Stimulated activated CD4-positive, alpha-beta T cell treated with anti-CD3 and anti-CD28 coated beads, Interleukin-1b, Interleukin-23, amount 100 ng/mL, for 24 hours (primary cell): Measurements from ENCODE around the gene GNB3.

Experiments used
- DNase-seq, 4 experiments: peaks; one replicate each; pipeline ENCODE4 v3.0.0-alpha.2; 2020; ENCODE audit warnings: low read depth in 4 of 4, low spot score in 1 of 4

The GNB3 gene

GRCh38 chr12:6836851-6837250, 3.9 kb upstream of the GNB3 start:
- no peak for DNase-seq

DNA sequence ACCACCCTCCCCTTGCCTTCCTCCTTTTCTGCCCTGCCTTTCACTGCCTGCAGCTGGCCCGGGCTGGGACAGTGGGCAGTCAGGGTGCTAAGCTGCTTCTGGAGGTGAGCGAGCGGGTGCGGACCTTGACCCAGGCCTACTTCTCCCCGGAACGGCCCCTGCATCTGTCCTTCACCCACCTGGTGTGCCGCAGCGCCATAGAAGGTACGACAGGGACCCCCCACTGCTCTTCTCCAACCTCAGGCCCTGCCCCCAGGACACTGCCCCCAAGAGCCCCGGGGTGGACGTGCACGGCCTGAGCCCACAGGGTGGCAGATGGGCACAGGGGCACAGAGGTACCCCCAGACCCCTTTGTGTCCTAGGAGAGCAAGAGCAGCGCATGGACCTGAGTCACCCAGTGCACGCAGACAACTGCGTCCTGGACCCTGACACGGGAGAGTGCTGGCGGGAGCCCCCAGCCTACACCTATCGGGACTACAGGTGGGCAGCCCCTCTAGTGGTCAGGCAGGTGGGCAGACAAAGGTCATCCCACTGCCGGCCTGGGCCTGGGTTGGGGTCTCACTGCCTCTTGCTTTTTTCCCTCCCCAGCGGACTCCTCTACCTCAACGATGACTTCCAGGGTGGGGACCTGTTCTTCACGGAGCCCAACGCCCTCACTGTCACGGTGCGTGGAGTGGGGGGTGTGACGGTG, 3.2 kb upstream of the GNB3 start:
- no peak for DNase-seq

GRCh38 chr12:6838854-6839253, 1.9 kb upstream of the GNB3 start:
- DNase-seq = no peak

DNA sequence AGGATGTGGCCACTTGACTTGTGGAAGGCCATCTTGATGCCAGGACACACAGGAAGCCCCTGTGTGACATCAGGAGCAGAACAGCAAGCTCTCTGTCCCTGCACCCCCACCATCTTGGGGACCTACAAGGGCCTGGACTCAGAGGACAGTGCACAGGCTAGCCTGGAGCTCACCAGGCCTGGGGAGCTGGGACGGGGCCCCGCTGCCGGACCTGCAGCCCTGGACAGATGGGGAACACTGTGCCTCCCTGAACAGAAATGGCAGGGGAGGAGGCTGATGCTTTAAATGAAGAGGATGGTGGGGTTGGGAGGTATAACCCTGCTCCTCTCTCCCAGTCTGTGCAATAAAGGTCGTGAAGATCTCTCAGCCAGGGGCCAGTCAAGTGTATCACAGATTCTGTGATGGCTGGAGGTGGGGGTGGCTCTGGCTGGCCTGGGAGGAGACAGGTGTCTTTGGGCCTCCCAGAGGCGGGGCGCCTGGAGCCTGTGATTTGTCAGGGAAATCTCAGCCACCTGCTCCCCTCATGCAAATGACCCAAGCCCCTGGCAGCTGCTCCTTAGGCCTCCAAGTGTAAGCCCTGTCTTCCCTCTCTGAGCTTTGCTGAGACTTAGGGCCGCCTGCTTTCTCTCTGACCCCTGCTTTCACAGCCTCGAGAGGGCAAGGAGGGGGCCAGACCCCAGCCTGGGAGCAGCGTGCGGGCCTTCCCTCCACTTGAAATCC, 1.1 kb upstream of the GNB3 start:
- no peak for DNase-seq

- no peak for DNase-seq
Measured at GRCh38 chr12:6840330-6840729, 395 bp upstream of the GNB3 start.

GRCh38 chr12:6842075-6842474, 1.4 kb downstream of the GNB3 start:
- DNase-seq = no peak

GRCh38 chr12:6843118-6843902, 2.6 kb downstream of the GNB3 start:
- DNase-seq = no peak

DNA sequence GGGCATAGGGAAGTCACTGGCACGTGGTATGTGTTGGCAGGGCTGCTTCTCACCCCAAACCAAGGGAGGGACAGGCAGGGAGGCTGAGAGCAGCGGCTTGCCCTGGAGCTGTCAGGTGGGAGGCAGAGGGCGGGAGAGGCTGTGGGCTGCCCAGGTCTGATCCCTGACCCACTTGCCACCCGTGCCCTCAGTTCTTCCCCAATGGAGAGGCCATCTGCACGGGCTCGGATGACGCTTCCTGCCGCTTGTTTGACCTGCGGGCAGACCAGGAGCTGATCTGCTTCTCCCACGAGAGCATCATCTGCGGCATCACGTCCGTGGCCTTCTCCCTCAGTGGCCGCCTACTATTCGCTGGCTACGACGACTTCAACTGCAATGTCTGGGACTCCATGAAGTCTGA, 4.7 kb downstream of the GNB3 start:
- no peak for DNase-seq

GRCh38 chr12:6846316-6846869, 5.7 kb downstream of the GNB3 start:
- no peak for DNase-seq

DNA sequence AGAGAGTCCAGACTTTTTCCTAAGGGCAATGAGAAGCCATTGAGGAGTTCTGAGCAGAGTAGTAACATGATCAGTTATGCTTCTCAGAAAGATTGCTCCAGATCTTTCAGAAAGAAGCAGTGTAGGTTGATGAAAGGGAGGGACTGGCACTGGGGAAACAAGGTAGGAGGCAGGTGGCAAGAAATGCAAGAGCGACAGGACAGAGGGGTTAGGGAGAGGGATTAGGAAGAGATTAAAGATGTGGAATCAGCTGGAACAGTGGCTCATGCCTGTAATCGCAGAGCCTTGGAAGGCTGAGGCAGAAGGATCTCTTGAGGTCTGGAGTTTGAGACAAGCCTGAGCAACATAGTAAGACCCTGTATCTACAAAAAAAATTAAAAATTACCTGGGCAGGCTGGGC, 7.0 kb downstream of the GNB3 start:
- DNase-seq = no peak

GRCh38 chr12:6849427-6849826, 8.7 kb downstream of the GNB3 start:
- DNase-seq = no peak

GRCh38 chr12:6849976-6850560, 9.3 kb downstream of the GNB3 start:
- no peak for DNase-seq

GRCh38 chr12:6850796-6851152, 10.0 kb downstream of the GNB3 start:
- DNase-seq = no peak

DNA sequence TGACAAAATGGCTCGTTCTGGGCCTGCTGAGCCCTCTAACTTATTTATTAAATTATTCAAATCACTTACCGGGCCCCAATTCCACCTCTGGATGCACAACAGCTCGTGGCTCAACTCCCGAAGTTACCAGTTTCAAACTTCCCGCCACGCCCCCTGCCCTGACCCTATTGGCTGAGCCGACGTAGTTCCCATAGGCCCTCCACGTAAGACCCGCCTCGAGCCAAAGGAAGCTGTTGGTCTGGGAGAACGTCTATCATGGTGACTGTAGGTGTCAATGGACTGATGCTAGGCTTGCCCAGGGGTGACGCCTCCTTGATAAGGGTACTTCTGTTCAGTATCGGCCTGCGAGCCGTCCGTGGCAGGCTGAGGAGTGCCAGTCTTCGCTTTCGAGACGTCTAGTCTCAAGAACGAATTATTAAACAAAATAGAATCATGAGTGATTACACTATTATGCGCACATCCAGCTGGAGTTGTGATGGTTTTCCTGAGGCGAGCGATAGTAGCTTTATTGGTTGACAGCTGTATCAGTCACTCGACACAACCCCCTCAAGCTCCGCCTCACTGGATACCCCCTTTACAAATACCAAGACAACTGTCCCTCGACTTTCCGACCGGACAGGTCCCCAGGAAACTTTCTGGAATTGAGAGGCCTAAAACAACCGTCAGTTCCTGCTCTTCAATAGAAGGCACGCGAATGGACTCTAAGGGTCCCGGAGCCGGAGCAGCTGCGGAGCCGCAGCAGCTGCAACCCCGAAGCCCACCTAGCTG, 10.6 kb downstream of the GNB3 start, which contains the start of gene CDCA3:
Gene CDCA3 (minus strand): TSS at position 134 of the 768 bp plus-strand sequence. CDS start 334 bp downstream, outside the sequence.
- peak; percentile 84 to 95 (median 87) for DNase-seq

DNA sequence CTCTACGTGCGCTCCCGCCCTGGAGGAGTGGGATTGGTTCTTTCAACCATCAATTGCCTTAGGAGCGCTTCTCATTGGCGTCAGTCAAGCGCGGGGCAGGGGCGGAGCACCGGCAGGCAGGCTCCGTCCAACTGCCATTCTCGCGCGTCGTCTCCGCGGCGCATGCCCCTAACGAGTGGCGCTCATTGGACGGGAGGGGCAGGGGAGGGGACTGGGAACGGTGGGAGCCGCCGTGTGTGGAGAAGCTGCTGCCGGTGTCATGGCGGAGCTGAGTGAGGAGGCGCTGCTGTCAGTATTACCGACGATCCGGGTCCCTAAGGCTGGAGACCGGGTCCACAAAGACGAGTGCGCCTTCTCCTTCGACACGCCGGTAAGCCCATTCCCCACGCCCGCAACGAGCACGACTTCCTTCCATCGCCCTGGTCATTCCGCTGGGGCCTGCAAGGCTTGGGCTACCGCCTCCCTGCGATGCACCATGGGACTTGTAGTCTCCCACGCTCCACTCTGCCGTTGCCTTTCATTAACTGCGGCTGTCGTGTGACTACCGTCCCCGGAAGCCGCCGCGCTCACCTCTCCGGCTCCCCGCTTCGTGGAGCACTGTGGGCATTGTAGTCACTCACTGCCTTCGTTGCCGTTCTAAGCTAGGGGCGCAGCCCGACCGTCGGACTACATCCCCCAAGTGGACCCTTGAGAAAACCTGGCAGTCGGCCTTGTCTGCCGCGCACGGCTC, 11.4 kb downstream of the GNB3 start, which contains the start of gene USP5:
Gene USP5 (plus strand): TSS at position 230 of the 730 bp plus-strand sequence. CDS start 30 bp downstream, at position 260.
- peak; percentile 81 to 96 (median 94) for DNase-seq

DNA sequence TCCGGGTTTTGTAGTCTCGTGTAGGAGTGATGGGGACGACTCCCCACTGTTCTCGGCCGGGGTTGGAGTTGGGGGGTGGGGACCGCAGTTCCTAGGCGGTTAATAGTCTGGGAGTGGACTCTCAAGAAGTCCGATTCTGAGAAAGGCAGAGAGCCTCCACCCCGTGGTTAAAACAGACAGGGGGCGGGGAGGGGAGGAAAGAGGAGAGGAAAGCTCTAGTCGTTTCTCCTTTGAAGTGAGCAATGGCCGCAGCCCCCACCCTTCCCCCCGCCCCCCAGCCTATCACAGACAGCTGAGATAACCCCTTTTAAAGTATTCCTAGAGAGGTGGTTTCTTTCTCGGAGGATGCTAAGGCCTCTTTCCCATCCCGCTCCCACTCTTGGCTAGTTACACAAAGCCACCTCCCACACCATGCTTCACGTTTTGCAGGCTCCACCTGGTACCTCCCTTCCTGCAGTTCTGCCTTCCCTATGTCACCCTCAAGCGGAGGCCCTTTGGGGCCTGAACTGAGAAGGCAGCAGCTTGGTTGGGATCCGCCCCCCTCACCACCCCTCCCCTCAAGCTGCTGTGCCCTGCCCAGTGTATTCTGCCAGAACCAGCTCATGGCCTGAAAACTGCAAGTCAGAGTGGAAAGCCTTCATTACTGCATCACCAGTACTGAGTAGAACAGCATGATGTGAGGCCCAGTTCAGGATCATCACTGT, 12.1 kb downstream of the GNB3 start:
- peak in 2 of 4 experiments; percentile 66 to 77 for DNase-seq

DNA sequence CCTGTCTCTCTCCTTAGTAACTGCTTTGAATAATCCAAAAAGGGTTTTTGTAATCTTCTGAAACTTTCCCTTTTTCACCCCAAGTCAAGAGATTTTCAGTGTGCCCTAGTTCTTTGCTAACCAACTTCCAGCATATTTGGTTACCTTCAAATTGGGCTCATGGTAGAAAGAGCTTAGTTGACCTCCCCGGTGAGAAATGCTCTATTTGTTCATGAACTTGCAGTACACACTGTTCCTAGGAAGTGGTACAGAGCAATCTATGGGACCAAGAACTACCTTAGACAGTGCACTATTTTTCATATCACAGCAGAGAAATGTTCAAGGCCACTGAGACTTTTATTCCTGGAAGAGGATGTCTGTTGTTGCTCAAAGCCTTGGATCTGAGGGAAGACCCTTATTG, 12.9 kb downstream of the GNB3 start:
- DNase-seq = no peak

- DNase-seq = no peak
Measured at GRCh38 chr12:6854036-6854435, 13.3 kb downstream of the GNB3 start.

DNA sequence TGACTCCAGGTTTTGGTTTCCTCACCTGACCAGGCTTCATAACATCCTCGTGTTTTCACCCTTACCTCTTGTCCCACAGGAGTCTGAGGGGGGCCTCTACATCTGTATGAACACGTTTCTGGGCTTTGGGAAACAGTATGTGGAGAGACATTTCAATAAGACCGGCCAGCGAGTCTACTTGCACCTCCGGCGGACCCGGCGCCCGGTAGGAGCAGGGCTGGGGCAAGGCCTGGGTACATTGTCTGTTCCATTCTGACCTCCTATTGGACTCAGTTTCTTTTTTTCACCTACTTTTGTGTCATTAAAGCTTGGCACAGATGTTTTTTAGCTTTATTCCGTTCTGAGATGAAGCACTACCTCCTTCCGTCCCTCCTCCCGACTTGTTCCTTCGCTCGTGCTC, 14.6 kb downstream of the GNB3 start:
- DNase-seq = no peak
